Occipital lobe (tissue), 1 donor: ENCODE results near the gene PPP1CB. TPM values are rescaled to one million over a fixed set of nuclear protein-coding genes. Genes with fewer than 3 reads are reported as not detected.

ENCODE experiments used
- total RNA-seq: library from RNA; depleted of rRNA; stranded (reverse); fragments of >200 nt; gene quantifications from one replicate; pipeline ENCODE4 v1.2.3, GENCODE V29; 2014

The PPP1CB gene
- total RNA-seq, 1 donor from 2014 or later = 433 TPM

Other genes with a start within 250 kb of the PPP1CB start
- 1.4 TPM for gene SPDYA, start 59.0 kb downstream of the PPP1CB start, total RNA-seq
- 42.0 TPM for gene TRMT61B, start 118.5 kb downstream of the PPP1CB start, total RNA-seq
- 55.1 TPM for gene WDR43, start 142.8 kb downstream of the PPP1CB start, total RNA-seq
- under 0.01 TPM for gene TOGARAM2, start 229.5 kb downstream of the PPP1CB start, total RNA-seq